Lower leg skin (tissue), 3 donors: Measurements from ENCODE around the gene GSG1L.

Experiments used
- CTCF ChIP-seq, 3 donors: fragments of 450-650 bp; IDR thresholded peaks; one replicate each; pipeline ENCODE4 v1.5.1; 2016; ENCODE audit warnings: antibody characterized with exemption in 3 of 3, mild to moderate bottlenecking in 3 of 3, moderate library complexity in 2 of 3
- POLR2A ChIP-seq, 2 donors: fragments of 450-650 bp; IDR thresholded peaks; one replicate each; pipeline ENCODE4 v1.6.1; 2016 to 2017; ENCODE audit warnings: antibody characterized with exemption in 2 of 2, mild to moderate bottlenecking in 1 of 2, moderate library complexity in 1 of 2

DNA sequence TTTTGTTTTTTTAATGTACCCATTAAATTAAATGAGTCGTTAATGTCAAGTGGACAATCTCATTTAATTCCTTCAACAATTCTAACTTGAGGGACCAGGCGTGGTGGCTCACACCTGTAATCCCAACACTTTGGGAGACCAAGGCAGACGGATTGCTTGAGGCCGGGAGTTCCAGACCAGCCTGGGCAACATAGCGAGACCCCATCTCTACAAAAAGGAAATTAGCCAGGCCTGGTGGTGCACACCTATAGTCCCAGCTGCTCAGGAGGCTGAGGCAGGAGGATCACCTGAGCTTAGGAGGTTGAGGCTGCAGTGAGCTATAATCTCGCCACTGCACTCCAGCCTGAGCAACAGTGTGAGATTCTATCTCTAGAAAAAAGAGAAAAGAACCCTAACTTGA, 20.7 kb upstream of the GSG1L start:
- TF ChIP-seq CTCF (IDR thresholded peaks at IDR 0.05) (no peak), POLR2A (IDR thresholded peaks at IDR 0.05) (no peak)
